K562 (cell line): ENCODE measurements around the gene IGFBPL1. TPM values are rescaled to one million over a fixed set of nuclear protein-coding genes. Genes with fewer than 3 reads are reported as not detected.

Experiments
- ATAC-seq: fragments of 200-7000 bp; cut with Tn5 transposase; 3 replicates; pipeline ENCODE4 v1.9.1; 2020; ENCODE audit warnings: moderate library complexity
- BruUV-seq: library from RNA; stranded (reverse); fragments of 400-500 nt; replicated peaks from 2 replicates; lab custom pipeline; 2021; lab: Mats Ljungman, UMichigan
- CTCF ChIA-PET: fragments of 300-600 bp; formaldehyde crosslinking; extraction: SDS; loops from one replicate; lab custom pipeline; 2021; ENCODE audit warnings: low intra/inter-chr PET ratio; lab: Yijun Ruan, JAX
- POLR2A ChIA-PET: fragments of 300-600, 350-650 bp; sonication (Branson Sonifier 250); formaldehyde crosslinking; extraction: SDS; loops from one replicate; lab custom pipeline; 2021; ENCODE audit warnings: antibody characterized with exemption, inconsistent platforms; lab: Yijun Ruan, JAX
- DNase-seq, 4 experiments: peaks; one replicate each; pipeline versions ENCODE4 v3.0.0 to v3.0.0-alpha.2; 2011 to 2018; ENCODE audit warnings: low spot score in 3 of 4, mixed read lengths in 3 of 4; ENCODE audit errors: extremely low read depth in 1 of 4
- FAIRE-seq: peaks from 2 replicates; lab custom pipeline; 2011; peaks lifted over from hg19 to GRCh38; lab: Jason Lieb, UNC
- H2AFZ ChIP-seq: 2 replicates; pipeline ENCODE4 v1.6.0; 2011; ENCODE audit warnings: low read depth, low read length, control low read depth, inconsistent platforms
- H3K27ac ChIP-seq: fragments of 200-600 bp; 3 replicates; pipeline ENCODE4 v1.8.0; 2011; ENCODE audit warnings: low read depth, mild to moderate bottlenecking, control low read depth, inconsistent platforms, low read length, moderate library complexity, mixed read lengths; ENCODE audit errors: extremely low read depth
- H3K27me3 ChIP-seq, 2 experiments: fragments of 300-600 bp in 1 of 2; 2 replicates in 1 of 2; 3 replicates in 1 of 2; pipeline versions ENCODE4 v1.6.0 to v1.8.0; 2011; ENCODE audit warnings: inconsistent platforms in 2 of 2, low read length in 2 of 2, mild to moderate bottlenecking in 1 of 2, mixed read lengths in 1 of 2, moderate library complexity in 1 of 2; ENCODE audit not compliant: control insufficient read depth in 2 of 2, insufficient read depth in 2 of 2
- H3K36me3 ChIP-seq: fragments of 300-600 bp; 3 replicates; pipeline ENCODE4 v1.8.0; 2011; ENCODE audit warnings: mild to moderate bottlenecking, low read length, inconsistent platforms; ENCODE audit not compliant: control insufficient read depth, insufficient read depth
- H3K4me1 ChIP-seq, 2 experiments: fragments of 200-600 bp in 1 of 2; replicated peaks in 1 of 2; 2 replicates in 1 of 2; 3 replicates in 1 of 2; pipeline versions ENCODE4 v1.5.1 to v1.8.0; 2011; ENCODE audit warnings: inconsistent platforms in 2 of 2, low read length in 2 of 2, mild to moderate bottlenecking in 1 of 2, mixed read lengths in 1 of 2, moderate library complexity in 1 of 2; ENCODE audit not compliant: control insufficient read depth in 2 of 2, insufficient read depth in 2 of 2
- H3K4me2 ChIP-seq: 2 replicates; pipeline ENCODE4 v1.6.1; 2011; ENCODE audit warnings: low read length, control low read depth, inconsistent platforms, mixed read lengths; ENCODE audit not compliant: insufficient read depth
- H3K4me3 ChIP-seq: fragments of 200-600 bp; sonication (generic), shearing (Covaris generic); 2 replicates; pipeline ENCODE4 v1.5.1; 2016; ENCODE audit warnings: control low read depth, inconsistent platforms
- H3K79me2 ChIP-seq: fragments of 200-600 bp; 3 replicates; pipeline ENCODE4 v1.8.0; 2011; ENCODE audit warnings: low read length, inconsistent platforms; ENCODE audit not compliant: control insufficient read depth, insufficient read depth
- H3K9ac ChIP-seq, 2 experiments: 2 replicates each; pipeline versions ENCODE4 v1.6.0 to v1.6.1; 2011; ENCODE audit warnings: low read depth in 2 of 2, low read length in 2 of 2, control low read depth in 1 of 2, inconsistent platforms in 1 of 2, mild to moderate bottlenecking in 1 of 2, mixed read lengths in 1 of 2; ENCODE audit not compliant: insufficient read depth in 1 of 2
- H3K9me1 ChIP-seq: one replicate; pipeline ENCODE4 v1.6.0; 2011; ENCODE audit warnings: inconsistent platforms, mild to moderate bottlenecking, low read length, moderate library complexity; ENCODE audit not compliant: control insufficient read depth, insufficient read depth
- H3K9me3 ChIP-seq: replicated peaks from 2 replicates; pipeline ENCODE4 v1.5.1; 2011; ENCODE audit warnings: low read depth, low read length, inconsistent platforms; ENCODE audit not compliant: control insufficient read depth, insufficient read depth
- H4K20me1 ChIP-seq: replicated peaks from 2 replicates; pipeline ENCODE4 v1.6.1; 2011; ENCODE audit warnings: low read length, inconsistent platforms, mixed read lengths; ENCODE audit not compliant: control insufficient read depth, insufficient read depth
- HIVEP1 ChIP-seq: fragments of 250-450 bp; sonication (Bioruptor Pico); IDR thresholded peaks from 2 replicates; pipeline ENCODE4 v1.4.0; 2020; ENCODE audit warnings: mild to moderate bottlenecking
- NFIX ChIP-seq: fragments of 250-450 bp; sonication (Bioruptor Pico); IDR thresholded peaks from 2 replicates; pipeline ENCODE4 v1.4.0; 2020; ENCODE audit warnings: low read depth, mild to moderate bottlenecking, moderate library complexity
- RBM22 ChIP-seq: fragments of 200-400 bp; formaldehyde crosslinking; IDR thresholded peaks from 2 replicates; pipeline ENCODE4 v1.6.1; 2018; ENCODE audit warnings: low read length, low read depth; ENCODE audit not compliant: poor library complexity, severe bottlenecking
- RHOXF2B ChIP-seq: fragments of 250-450 bp; sonication (Bioruptor Pico); conservative IDR thresholded peaks from 2 replicates; pipeline ENCODE4 v1.5.1; 2021
- ZC3H4 ChIP-seq: sonication (generic); formaldehyde crosslinking; IDR thresholded peaks from 2 replicates; pipeline ENCODE4 v1.9.0; 2021; ENCODE audit warnings: missing genetic modification reagents, borderline replicate concordance
- ZKSCAN8 ChIP-seq: fragments of 200-800 bp; sonication (Bioruptor generic); IDR thresholded peaks from 2 replicates; pipeline ENCODE4 v1.6.1; 2016; ENCODE audit warnings: missing genetic modification characterization, missing compliant biosample characterization
- ZNF174 ChIP-seq: fragments of 250-450 bp; sonication (Bioruptor Pico); IDR thresholded peaks from 2 replicates; pipeline ENCODE4 v1.4.0; 2020; ENCODE audit warnings: mild to moderate bottlenecking
- ZNF551 ChIP-seq: fragments of 250-450 bp; sonication (Bioruptor Pico); IDR thresholded peaks from 2 replicates; pipeline ENCODE4 v1.5.0; 2021; ENCODE audit warnings: mild to moderate bottlenecking, moderate library complexity
- ZNF584 ChIP-seq: fragments of 200-800 bp; sonication (Bioruptor generic); IDR thresholded peaks from 2 replicates; pipeline ENCODE4 v1.6.1; 2016; ENCODE audit warnings: low read depth, mild to moderate bottlenecking, missing genetic modification characterization, missing compliant biosample characterization
- ZNF717 ChIP-seq: fragments of 250-450 bp; sonication (Bioruptor Pico); IDR thresholded peaks from 2 replicates; pipeline ENCODE4 v1.5.0; 2021
- WGBS: fragments of 100-300 bp; shearing (Covaris generic); methylation state at CpG from one replicate; pipeline ENCODE4 v1.1.6; 2016; ENCODE audit warnings: low coverage, mixed read lengths; ENCODE audit not compliant: insufficient coverage; ENCODE audit errors: missing lambda C conversion rate; 5-methylcytosine and 5-hydroxymethylcytosine counted together
- in situ Hi-C: fragments of 300-500 bp; cut with MboI; formaldehyde crosslinking; loops from 4 replicates; pipeline ENCODE4 v1.15.0; 2018; ENCODE audit warnings: inconsistent platforms, mixed read lengths
- intact Hi-C: fragments of 100-400 bp; cut with micrococcal nuclease; formaldehyde crosslinking; loops from 2 replicates; pipeline ENCODE4 v1.14.2; 2022
- polyA plus RNA-seq, 8 experiments: library from polyadenylated mRNA; depleted of rRNA in 4 of 8; stranded (reverse) in 5 of 8; unstranded in 3 of 8; fragments of >200 nt; fragmentation: Nextera tagmentation in 2 of 8; fragmentation: Illumina TruSeq in 1 of 8; extraction: Ambion mirVana in 2 of 8; extraction: Trizol in 1 of 8; gene quantifications; 2 replicates each; pipeline versions ENCODE4 v1.2.1 to v1.2.3, GENCODE V29; 2011 to 2014; ENCODE audit warnings: inconsistent platforms in 1 of 8, missing spikeins in 1 of 8
- total RNA-seq, 7 experiments: library from RNA; depleted of rRNA in 6 of 7; stranded (reverse); fragments of >200 nt in 6 of 7; fragmentation: Illumina TruSeq in 2 of 7; extraction: Trizol in 2 of 7; gene quantifications; 2 replicates each; pipeline versions ENCODE4 v1.2.1 to v1.2.3, GENCODE V29; 2011 to 2021; ENCODE audit warnings: low replicate concordance in 1 of 7
- TF ChIP-seq, protein P1 (sequence below): fragments of 200-600 bp; sonication (generic); IDR thresholded peaks from one replicate; pipeline ENCODE4 v1.6.1; 2012; ENCODE audit warnings: mild to moderate bottlenecking, low read depth, low read length, inconsistent platforms

The IGFBPL1 gene
- total and polyA plus RNA-seq, 9 of the 15 experiments (the other 6 are each of a cell fraction or from before 2014, with no cell fraction given): not detected

GRCh38 chr9:38417003-38417945, 7.0 kb downstream of the IGFBPL1 start:
- Histone ChIP-seq H3K4me3 (no peak overlapping the region), H3K9me1 (no peaks in the 10 kb centered on the region), H3K27ac (no peak overlapping the region), H3K36me3 (no peaks in the 10 kb centered on the region), H2AFZ (no peak overlapping the region), H3K79me2 (no peaks in the 10 kb centered on the region), H3K9me3 (no peaks in the 10 kb centered on the region), H4K20me1 (peaks cover 5% of the 10 kb centered on the region; the same call in 1 of the 2 replicates), H3K27me3 (peaks cover 47 to 64% of the 10 kb centered on the region in 2 experiments), H3K4me2 (no peak overlapping the region), H3K9ac (no peak overlapping the region), H3K4me1 (no peaks in the 10 kb centered on the region)
- ATAC-seq (peak; percentile 92), DNase-seq (peak; percentile 68 to 79 (median 74)), FAIRE-seq (peak; percentile 85)
- WGBS: 3% methylated on average over 8 of the region's 8 CpGs
- in situ Hi-C loops: no loop called here
- CTCF ChIA-PET: no interaction called here
- intact Hi-C loops: loop anchor here (5.0 kb wide), 1 partner anchor 35 kb away; no protein-coding TSS in a partner anchor
- no TSS peak for BruUV-seq
- POLR2A ChIA-PET: no interaction called here
- TF ChIP-seq RBM22 (no peak), NFIX (CRISPR knock-in tag) (no peak), ZKSCAN8 (no peak), ZNF174 (no peak), RHOXF2B (no peak), ZC3H4 (CRISPR knock-in tag) (no peak), HIVEP1 (CRISPR knock-in tag) (no peak), ZNF584 (CRISPR knock-in tag) (no peak), ZNF551 (CRISPR knock-in tag) (no peak), ZNF717 (CRISPR knock-in tag) (no peak)
- TF ChIP-seq, protein P1, sequence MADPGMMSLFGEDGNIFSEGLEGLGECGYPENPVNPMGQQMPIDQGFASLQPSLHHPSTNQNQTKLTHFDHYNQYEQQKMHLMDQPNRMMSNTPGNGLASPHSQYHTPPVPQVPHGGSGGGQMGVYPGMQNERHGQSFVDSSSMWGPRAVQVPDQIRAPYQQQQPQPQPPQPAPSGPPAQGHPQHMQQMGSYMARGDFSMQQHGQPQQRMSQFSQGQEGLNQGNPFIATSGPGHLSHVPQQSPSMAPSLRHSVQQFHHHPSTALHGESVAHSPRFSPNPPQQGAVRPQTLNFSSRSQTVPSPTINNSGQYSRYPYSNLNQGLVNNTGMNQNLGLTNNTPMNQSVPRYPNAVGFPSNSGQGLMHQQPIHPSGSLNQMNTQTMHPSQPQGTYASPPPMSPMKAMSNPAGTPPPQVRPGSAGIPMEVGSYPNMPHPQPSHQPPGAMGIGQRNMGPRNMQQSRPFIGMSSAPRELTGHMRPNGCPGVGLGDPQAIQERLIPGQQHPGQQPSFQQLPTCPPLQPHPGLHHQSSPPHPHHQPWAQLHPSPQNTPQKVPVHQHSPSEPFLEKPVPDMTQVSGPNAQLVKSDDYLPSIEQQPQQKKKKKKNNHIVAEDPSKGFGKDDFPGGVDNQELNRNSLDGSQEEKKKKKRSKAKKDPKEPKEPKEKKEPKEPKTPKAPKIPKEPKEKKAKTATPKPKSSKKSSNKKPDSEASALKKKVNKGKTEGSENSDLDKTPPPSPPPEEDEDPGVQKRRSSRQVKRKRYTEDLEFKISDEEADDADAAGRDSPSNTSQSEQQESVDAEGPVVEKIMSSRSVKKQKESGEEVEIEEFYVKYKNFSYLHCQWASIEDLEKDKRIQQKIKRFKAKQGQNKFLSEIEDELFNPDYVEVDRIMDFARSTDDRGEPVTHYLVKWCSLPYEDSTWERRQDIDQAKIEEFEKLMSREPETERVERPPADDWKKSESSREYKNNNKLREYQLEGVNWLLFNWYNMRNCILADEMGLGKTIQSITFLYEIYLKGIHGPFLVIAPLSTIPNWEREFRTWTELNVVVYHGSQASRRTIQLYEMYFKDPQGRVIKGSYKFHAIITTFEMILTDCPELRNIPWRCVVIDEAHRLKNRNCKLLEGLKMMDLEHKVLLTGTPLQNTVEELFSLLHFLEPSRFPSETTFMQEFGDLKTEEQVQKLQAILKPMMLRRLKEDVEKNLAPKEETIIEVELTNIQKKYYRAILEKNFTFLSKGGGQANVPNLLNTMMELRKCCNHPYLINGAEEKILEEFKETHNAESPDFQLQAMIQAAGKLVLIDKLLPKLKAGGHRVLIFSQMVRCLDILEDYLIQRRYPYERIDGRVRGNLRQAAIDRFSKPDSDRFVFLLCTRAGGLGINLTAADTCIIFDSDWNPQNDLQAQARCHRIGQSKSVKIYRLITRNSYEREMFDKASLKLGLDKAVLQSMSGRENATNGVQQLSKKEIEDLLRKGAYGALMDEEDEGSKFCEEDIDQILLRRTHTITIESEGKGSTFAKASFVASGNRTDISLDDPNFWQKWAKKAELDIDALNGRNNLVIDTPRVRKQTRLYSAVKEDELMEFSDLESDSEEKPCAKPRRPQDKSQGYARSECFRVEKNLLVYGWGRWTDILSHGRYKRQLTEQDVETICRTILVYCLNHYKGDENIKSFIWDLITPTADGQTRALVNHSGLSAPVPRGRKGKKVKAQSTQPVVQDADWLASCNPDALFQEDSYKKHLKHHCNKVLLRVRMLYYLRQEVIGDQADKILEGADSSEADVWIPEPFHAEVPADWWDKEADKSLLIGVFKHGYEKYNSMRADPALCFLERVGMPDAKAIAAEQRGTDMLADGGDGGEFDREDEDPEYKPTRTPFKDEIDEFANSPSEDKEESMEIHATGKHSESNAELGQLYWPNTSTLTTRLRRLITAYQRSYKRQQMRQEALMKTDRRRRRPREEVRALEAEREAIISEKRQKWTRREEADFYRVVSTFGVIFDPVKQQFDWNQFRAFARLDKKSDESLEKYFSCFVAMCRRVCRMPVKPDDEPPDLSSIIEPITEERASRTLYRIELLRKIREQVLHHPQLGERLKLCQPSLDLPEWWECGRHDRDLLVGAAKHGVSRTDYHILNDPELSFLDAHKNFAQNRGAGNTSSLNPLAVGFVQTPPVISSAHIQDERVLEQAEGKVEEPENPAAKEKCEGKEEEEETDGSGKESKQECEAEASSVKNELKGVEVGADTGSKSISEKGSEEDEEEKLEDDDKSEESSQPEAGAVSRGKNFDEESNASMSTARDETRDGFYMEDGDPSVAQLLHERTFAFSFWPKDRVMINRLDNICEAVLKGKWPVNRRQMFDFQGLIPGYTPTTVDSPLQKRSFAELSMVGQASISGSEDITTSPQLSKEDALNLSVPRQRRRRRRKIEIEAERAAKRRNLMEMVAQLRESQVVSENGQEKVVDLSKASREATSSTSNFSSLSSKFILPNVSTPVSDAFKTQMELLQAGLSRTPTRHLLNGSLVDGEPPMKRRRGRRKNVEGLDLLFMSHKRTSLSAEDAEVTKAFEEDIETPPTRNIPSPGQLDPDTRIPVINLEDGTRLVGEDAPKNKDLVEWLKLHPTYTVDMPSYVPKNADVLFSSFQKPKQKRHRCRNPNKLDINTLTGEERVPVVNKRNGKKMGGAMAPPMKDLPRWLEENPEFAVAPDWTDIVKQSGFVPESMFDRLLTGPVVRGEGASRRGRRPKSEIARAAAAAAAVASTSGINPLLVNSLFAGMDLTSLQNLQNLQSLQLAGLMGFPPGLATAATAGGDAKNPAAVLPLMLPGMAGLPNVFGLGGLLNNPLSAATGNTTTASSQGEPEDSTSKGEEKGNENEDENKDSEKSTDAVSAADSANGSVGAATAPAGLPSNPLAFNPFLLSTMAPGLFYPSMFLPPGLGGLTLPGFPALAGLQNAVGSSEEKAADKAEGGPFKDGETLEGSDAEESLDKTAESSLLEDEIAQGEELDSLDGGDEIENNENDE: no peak
